Endometrial microvascular endothelial cells (primary cell): ENCODE measurements around the gene SEMA7A. TPM values are rescaled to one million over a fixed set of nuclear protein-coding genes. Genes with fewer than 3 reads are reported as not detected.

ENCODE experiments used
- in situ Hi-C: cut with HindIII; loops from 2 replicates; pipeline ENCODE4 v1.10.0; 2017; ENCODE audit warnings: low sequenced_read_pairs, low pct_unique_long_range_greater_than_20kb; ENCODE audit errors: inconsistent ontology term
- total RNA-seq: library from RNA; depleted of rRNA; stranded (reverse); fragments of >200 nt; gene quantifications from one replicate; pipeline ENCODE4 v1.2.3, GENCODE V29; 2015; ENCODE audit errors: inconsistent ontology term

The SEMA7A gene
- total RNA-seq, 1 donor from 2014 or later: 1.2 TPM

DNA sequence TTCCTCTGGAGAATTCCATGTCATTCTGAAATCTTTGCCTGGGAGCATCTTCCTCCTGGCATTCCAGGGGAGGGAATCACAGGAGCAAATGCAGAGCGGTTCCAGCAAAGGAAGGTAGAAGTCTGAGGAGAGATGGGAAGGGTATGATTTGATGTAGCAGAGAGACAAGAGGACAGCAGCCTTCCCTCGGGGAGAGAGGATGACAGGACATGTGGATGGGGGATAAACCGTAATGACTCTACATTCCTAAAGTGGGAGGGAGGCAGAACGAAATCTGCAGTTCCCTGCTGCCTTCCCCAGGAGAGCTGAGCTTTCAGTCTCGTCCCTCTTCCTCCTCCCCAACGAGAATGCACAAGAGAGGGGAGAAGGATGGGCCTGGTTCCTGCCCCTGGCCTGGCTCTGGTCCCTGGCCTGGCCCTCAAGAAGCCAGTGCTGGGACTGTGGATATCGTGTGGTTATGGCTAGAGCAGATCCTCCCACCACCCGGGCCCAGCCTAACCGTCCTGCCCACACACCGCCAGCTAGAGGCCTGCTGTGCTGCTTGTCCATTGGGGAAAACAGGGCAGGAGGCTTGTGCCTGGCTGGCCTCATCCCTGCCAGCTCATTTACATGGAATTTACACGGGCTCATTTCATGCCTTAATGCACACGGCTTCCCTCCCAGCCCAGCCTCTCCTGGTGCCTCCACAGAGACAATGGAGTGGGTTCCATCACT lies 26.6 kb downstream of the SEMA7A start:
- in situ Hi-C loops: no loop called here

DNA sequence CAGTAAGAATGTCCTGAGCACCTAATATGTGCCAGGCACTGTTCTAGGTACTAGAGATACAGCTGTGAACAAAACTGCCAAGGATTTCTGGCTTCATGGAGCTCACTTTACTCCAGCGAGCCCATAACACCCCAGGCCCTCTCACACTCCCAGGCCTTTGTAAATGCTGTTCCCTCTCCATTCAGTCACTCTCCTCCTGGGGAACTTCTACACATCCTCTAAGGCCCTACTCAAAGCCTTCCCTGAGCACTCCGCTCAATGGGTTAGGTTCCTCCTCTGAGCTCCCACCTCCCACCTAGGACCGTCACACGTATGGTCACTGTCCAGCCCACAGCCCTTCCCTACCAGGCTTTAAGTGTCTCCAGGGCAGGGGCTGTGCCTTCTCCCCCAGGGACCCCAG lies 27.2 kb downstream of the SEMA7A start:
- in situ Hi-C loops: no loop called here

DNA sequence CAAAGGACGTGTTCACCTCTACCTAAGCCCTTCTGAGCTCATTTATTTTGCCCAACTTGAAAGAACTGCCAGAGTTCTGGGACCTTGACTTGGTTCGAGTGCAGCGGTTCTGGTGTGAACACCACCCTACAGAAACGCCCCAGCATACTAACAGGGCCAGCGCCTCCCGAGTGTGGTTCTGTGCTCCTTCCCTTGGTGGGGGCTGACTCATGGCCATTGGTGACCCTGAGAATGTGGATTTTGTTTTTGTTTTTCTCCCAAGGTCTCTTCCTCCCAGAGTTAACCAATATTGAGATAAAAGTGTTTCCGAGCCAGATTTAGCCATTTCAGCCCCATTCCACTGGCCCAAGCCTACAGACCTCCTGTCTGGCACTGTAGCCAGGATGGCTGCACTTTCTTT lies 27.9 kb downstream of the SEMA7A start:
- in situ Hi-C loops: no loop called here

DNA sequence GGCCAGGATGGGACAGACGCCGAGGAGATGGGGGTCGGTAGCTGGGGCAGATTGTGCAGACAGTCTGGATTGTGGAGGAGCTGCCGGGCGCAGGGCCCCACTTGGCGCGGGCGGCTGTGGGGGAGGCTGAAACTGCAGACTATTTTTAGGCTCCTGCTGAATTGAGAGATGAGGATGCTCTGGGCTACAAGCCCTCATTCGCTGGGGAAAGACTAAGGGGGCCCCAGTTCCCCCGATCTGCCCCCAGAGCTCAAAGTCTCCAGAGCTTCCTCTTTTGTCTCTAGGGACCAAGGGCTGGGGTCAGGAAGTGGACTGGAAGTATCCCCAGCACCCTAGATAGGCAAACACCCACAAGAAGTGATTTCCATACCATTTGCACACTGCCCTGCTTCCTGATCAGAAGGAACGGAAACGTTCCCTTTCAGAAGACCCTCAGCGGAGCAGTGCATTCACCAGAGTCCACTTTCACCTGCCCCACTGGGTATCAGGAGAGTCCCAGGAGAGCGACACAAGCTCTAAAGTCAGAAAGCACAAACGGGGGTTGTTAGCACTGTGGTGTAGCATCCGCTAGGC lies 29.7 kb downstream of the SEMA7A start:
- in situ Hi-C loops: no loop called here

DNA sequence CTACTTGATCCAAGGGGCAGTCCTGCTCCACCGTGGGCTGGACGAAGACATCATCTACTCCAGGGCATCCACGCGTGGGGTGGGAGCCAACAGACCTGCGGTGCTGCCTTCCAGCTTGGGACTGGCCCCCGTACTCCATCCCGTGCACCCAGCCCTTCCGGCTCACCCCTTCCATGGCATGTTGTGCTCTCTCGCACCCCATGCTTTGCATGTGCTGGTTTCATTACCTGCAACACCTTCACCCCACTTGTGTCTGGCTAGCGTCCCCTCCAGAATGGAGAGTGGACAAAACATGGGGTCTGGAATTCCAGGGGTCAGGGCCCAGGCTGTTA lies 30.2 kb downstream of the SEMA7A start:
- in situ Hi-C loops: no loop called here

DNA sequence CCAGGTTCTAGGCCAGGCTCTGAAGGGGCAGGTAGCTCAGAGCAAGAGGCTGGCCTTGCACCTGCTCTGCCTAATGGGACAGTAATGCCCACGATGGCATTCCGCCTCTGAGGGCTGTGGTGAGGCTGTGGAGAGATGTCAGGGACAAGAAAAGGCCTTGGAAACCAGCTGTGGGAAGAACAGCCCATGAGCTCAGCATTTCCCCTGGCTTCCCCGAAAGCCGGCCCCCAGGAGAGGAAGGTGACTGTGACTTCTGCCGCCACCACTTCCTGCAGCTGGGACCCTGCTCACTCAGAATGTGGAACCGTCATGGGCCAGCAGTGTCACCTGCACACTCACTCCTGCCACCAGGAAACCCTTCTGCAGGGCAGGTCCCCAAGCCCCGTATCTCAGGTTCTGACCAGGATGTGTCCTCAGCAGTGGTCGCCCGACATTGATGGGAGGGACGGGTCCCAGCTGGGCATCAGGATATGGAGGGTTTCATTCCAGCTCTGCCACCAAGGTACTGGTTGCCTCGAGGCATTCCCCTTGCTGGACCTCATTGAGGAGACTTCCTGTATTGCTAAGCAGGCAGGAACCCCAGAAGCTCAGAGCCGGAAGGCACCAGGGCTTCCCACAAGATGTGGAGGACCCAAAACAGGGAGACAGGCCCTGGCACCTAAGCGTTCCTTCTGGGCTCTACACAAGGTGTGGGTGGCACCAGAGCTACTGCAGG lies 30.7 kb downstream of the SEMA7A start:
- in situ Hi-C loops: no loop called here

DNA sequence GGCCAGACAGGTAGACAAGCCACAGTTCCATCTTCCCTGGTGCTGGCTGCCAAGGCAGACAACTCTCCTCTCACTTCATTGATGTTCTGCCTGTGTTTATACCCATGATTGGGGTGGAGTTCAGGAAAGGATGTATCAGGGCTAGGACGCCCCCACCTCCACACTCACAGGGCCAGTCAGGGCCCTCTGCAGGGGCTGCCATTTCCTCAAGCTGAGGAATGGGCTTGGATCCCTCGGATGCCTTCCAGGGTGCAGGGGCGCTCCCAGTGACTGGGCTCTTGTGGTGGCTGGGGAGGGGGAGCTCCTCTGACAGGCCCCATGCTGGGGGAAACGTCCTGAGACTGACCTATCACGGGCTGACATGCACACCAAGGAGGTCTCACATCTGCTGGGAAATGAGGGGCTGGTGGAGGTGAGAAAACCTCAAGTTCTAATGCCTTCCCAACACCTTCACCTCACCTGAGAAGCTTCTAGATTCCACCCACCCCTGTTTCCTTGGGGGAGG lies 31.4 kb downstream of the SEMA7A start:
- in situ Hi-C loops: no loop called here

DNA sequence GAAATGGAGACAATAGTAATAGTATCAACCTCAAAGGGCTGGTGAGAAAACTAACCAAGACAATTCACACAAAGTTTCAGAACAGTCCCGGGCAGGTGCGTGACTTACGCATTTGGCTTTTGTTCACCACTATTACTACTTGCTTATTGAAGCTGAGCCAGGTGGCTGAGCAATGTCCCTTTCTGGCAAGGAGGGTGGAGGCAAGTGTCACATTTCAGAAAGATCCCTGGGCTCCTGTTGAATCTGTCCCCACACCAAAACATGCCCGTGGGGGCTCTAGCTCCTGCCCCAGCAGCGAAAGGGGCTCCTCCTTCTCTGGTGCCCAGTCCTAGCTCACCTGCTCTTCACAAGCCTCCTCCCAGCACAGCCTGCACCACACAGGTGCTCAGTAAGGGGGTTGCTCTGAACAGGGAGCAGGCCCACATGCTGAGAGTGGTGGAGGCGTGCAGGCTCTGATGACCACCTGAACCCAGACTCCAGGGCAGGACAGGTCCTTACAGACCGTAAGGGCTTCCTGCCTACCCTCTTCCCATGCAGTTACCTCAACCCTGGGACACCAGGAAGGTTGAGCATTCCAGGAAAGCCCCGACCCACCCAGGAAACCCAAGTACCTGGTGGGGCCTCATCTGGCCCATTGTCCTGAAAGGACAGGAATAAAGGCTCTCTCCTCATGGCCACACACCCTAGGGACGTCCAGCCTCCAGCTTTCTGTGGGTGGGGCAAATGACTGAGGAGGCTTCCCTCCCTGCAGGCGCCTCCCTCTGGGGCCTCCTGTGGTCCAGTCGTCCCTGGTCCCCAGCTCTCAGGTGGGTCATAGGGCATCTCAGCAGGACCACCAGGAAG lies 32.6 kb downstream of the SEMA7A start:
- in situ Hi-C loops: no loop called here

DNA sequence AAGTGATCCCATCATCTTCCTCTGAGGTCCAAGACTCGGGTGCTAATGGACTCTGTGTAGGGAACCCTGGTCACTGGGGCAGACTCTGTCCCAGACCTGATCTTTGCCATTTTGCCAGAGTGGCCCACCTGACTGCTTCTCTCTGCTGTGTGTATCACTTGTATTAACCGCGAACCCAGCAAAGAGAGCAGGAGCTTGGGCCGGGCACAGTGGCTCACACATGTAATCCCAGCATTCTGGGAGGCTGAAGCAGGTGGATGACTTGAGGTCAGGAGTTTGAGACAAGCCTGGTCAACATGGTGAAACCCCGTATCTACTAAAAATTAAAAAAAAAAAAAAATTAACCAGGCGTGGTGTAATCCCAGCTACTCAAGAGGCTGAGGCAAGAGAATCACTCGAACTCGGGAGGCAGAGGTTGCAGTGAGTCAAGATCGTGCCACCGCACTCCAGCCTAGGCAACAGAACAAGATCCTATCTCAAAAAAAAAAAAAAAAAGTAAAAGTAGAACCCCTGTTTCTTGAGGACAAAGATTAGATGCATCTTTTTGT lies 33.4 kb downstream of the SEMA7A start:
- in situ Hi-C loops: no loop called here

DNA sequence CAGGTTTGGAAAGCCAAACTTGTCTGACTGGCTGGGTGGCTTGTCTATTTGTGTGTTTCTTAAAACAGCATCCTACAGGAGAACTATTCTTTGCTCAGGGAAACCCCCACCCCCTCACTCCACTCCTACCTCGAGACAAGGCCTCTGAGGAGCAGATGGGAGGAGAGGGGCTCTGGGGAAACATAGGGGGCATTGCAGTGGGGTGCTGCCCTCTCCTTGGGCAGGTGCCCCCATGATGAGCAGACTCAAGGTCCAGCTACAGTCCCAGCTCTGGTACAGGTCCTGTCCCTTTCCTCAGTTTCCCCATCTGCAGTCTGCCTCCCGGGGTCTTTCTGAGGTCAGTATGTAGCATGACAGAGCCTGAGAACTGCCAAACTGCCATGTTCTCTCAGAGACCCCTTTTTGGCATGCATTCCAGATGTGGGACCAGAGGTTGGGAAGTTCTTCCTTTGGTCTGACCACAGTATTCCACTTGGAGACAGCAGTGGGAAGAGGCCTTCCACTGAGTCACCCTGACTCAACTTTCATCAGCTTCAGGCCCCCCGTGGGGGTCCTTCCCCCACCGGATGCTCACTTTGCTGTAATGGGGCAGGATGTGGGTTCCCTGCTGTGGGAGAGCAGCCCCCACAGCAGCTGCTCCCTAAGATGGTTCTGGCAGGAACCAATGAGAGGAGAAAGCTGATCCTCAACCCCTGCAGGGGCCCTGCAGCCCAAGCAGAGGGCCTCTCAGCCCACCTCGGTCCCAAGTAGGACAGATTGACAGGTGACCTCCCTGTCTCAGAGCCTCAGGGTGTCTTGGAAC lies 34.0 kb downstream of the SEMA7A start:
- in situ Hi-C loops: no loop called here

DNA sequence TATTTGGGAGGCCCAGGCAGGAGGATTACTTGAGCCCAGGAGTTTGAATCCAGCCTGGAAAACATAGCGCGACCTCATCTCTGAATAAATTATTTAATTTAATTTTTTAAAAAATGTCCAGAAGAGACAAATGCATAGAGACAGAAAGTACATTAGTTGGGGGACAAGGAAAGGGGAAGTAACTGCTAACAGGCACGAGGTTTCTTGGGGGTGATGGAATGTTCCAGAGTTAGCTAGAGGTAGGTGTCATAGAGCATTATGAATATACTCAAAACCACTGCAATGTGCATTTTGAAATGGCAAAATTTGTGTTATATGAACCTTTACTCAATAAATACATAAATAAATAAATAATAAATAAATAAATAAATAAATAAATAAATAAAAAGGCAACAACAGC lies 34.7 kb downstream of the SEMA7A start:
- in situ Hi-C loops: no loop called here

DNA sequence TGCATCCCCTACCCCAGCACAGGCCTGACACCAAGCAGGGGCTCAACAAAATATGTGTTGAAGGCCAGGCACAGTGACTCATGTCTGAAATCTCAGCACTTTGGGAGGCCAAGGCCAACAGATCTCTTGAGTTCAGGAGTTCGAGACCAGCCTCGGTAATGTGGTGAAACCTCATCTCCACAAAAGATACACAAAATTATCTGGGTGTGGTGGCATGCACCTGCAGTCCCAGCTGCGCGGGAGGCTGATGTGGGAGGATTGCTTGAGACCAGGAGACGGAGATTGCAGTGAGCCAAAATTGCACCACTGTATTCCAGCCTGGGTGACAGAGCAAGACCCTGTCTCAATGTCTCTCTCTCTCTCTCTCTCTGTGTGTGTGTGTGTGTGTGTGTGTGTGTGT lies 35.6 kb downstream of the SEMA7A start:
- in situ Hi-C loops: no loop called here

DNA sequence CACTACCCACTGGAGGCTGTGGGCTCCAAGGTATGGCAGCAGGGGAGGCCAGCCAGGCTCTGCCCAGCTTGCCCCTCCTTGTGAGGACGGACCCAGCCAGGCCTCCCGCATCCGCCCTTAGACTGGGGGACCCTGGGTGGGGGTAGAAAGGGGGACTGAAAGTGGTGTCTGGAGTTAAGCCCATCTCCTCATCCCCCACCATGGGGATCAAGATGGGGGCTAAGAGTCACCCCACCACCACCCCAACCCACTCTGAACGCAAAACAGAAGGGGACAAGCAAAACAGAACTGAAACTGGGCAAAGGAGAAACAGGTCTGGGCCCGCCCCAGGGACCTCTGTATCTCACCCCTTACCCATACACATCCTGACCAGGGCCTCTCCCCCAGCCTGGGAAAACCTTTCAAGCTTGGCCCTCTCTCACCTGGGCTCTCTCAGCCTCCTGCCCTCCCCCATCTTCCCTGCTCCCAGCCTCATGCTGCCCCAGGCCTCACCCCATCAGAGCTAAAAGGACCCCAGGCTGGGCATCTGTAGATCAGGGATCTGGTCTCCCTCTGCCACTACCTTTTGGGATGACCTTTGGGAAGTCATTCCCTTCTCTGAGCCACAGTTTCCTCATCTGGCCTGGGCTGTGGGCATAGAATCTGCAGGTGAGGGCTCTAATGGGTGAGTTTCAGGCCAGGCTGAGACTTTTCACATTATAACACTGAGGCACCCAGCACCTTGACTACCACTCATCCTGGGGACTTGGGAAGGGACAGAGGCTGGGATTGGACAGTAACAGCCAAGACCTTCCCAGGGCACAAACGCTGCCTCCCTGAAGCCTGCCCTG lies 36.3 kb downstream of the SEMA7A start:
- in situ Hi-C loops: no loop called here

DNA sequence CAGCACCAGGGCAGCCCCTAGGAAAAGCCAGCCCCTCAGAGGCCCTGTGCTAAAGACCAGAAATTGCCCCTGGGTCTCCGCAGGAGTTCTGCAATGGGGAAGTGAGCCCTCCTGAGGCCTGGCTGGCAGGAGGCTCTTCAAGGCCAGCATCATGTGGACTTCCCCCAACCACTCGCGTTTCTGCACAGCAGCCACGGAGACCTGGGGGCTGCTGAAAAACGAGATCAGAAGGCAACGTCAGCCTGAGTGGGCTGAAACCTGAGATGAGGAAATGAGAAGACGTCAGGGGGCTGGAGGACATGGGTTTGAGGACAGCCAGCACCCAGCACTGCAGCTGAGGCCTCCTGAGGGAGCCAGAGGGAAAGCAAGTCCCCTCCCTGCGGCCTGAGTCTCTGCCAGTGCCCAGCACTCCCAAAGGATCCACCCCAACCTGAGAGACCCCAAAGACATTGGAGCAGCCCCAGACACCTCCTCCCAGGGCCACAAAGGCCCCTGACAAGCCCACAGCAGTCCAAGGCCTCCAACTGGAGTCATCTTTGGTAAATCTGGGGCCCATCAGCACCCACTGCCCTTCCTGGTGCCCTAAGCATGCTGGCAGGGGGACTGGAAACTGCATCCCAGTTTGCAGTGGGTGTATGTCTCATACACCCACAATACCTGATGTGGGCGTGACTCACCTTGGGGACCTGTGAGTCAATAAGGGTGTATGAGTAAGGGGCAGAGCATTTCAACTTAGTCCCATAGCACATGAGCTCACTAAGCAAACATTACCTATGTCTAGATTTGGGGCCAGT lies 37.1 kb downstream of the SEMA7A start:
- in situ Hi-C loops: no loop called here

DNA sequence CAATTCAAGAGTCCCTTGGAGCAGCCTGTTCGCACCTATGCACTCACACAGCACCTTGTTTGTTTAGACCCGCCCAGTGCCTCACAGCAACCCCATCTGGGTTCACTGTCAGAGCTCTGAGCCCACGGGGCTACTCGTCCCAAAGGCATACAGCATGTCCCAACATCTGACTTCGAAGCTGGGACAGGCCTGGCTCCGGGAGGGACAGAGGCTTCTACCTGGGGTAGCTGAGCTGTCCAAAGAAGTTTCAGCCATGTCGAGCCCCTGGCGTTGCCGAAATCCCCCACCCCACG lies 37.7 kb downstream of the SEMA7A start:
- in situ Hi-C loops: no loop called here

DNA sequence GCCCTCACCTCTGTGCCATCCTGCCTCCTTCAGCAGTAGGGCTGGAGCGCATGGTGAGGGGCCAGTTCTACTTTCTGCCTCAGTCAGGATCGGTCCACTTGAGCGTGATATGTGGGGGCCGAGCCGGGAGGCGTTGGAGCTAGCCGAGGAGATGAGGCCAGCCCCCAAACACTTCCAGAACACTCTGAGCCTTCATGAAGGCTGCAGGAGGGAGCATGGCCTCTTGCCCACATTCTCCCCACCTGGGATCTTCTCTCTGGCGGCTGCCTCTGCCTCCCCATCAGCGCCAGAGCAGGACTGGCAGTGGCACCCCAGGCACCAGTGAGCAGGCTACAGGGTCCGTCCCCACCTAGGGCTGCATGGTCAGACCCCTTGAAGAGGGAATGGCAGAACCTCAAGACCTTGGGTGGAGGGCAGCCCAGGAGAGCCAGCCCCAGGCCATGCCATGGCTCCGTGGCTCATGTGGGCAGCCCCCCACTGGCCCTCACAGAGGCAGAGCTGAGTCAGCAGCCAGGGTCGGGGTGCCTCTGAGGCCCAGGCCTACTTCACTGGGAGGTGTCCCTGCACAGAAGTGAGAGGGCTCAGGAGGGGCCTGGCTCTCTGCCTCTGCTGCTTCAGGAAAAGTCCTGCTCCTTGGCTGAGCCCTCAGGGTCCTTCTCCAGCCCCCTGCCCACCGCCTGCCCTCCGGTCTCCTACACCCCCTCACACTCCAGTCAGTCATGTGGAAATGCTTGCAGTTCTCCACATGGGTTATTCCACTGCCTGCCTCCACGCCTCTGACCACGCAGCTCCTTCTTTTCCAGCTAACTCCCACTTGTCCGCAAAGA lies 38.2 kb downstream of the SEMA7A start:
- in situ Hi-C loops: no loop called here
